Hindlimb muscle (tissue), 1 donor: ENCODE measurements around the gene TFR2. TPM values are rescaled to one million over a fixed set of nuclear protein-coding genes. Genes with fewer than 3 reads are reported as not detected.
A peak's percentile ranks its signal among the peaks of the same experiment; 100 is the strongest.
"Not testable (repeated sequence)": the region's sequence is repeated elsewhere in the genome, so short reads cannot be mapped to it uniquely, and the experiment has no call there.

Experiments
- DNase-seq: peaks from one replicate; pipeline ENCODE4 v3.0.0-alpha.2; 2013
- polyA plus RNA-seq: library from polyadenylated mRNA; unstranded; fragments of 120-200 nt; gene quantifications from one replicate; pipeline ENCODE4 v1.2.1, GENCODE V29; 2013; ENCODE audit not compliant: insufficient read length

The TFR2 gene
- polyA plus RNA-seq, 1 donor, result 1.3 TPM

GRCh38 chr7:100678291-100678984 lies 37.1 kb upstream of the TFR2 start:
- no peak for DNase-seq

GRCh38 chr7:100677308-100678267 lies 36.2 kb upstream of the TFR2 start:
- DNase-seq, result no peak

- DNase-seq, result no peak
These were observed 35.4 kb upstream of the TFR2 start for GRCh38 chr7:100676501-100677306.

DNA sequence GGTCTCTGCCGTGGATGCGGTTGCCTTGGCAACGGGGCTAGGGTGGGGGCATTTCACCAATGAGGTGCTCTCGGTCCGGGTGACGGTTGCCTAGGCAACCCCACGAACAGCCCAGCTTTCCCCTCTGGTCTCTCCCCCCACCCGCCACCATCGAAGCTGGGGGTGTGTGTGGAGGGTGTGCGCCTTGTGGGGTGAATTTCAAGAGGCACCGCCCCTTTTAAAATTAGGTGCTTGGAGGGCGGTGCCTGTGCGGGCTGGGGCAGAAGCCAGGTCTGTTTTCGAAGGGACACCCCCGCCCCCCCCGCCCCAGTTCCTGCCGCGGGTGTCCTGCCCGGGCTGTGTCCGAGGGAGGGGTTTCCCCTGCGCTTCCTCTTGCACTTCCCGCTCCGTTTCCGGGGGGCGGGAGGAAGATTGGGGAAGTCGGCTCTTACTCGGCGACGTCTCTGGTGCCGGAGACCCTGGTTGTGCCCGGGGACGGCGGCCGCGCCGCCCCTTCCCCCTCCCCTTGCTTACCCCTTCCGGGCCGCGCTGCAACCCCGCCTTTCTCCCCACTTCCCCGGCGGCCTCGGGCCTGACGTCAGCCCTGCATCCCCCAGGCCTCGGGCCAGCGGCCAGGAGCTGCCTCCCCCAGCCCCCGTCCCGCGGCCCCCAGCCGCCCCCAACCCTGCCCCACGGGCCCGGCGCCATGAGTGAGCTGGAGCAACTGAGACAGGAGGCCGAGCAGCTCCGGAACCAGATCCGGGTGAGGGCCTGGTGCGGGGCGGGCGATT lies 34.4 kb upstream of the TFR2 start:
- DNase-seq, result peak; percentile 72

- DNase-seq, result no peak
These were observed 33.7 kb upstream of the TFR2 start for GRCh38 chr7:100675105-100675451.

DNA sequence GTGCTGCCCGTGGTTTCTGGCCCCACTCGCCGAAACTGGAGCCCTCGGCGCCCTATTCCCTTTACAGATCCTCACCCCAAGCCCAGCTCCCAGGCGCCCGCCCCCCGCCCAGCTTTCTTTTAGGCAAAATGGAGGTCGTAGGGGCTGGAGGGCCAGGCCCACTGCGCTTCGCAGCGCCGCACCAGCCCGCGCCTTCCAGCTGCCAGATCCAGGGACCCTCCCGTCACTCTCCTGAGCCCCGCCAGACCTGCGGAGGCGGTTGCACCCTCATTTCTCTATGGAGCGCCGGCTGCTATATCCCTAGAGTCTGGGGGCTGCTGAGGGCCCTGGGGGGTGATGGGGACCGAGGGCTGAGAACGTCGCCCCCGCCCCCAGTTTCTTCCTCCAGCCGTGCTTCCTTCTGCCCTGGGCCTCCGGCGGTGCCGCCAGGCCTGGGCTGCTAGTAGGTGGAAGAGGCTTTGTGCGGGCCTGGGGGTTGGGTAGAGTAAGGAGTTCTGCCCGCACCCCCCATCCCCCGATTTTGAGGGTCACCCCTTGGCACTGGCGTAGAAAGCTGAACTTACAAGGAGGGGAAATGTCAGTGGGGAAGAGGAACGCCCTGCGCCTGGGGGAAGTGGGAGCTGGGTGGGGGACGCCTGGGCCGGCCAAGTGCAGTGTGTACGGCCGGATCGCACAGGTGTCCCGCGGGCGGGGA lies 33.2 kb upstream of the TFR2 start:
- DNase-seq, result no peak

- DNase-seq, result no peak
These were observed 32.6 kb upstream of the TFR2 start for GRCh38 chr7:100673942-100674410.

DNA sequence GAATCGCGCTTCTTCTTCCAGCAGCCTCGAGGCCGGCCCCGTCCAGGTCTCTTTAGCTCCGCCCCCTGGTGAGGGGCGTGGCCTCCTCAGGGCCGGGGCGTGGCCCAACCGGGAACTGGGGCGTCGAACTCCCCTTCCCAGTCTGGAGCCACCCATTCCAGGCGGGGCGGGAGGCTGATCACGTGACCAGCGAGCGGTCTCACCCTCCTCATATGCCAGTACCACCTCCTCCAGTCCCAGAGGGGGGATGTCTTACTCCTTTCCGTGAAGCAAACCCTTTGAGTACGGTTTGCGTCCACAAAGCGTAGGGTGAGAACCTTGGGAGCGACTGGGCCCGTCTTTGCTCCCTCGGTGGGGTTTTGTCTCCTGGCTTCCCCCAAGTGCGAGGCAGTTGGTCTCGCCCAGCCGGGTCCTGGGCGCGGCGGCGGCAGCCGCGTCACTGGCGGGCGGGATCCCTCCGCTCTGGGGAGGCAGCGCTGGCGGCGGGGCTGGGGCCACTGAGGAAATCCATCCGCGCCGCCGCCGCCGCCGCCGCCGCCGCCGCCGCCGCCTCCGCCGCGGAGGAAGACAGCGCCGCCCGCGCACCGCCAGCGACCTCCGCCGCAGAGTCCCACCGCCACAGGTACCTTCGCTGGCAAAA lies 32.1 kb upstream of the TFR2 start, which contains the start of gene GNB2:
Gene GNB2, plus strand, starts transcription at position 439 of the 640 bp plus-strand sequence. CDS start 2,526 bp downstream, outside the sequence.
- peak; percentile 98 for DNase-seq

DNA sequence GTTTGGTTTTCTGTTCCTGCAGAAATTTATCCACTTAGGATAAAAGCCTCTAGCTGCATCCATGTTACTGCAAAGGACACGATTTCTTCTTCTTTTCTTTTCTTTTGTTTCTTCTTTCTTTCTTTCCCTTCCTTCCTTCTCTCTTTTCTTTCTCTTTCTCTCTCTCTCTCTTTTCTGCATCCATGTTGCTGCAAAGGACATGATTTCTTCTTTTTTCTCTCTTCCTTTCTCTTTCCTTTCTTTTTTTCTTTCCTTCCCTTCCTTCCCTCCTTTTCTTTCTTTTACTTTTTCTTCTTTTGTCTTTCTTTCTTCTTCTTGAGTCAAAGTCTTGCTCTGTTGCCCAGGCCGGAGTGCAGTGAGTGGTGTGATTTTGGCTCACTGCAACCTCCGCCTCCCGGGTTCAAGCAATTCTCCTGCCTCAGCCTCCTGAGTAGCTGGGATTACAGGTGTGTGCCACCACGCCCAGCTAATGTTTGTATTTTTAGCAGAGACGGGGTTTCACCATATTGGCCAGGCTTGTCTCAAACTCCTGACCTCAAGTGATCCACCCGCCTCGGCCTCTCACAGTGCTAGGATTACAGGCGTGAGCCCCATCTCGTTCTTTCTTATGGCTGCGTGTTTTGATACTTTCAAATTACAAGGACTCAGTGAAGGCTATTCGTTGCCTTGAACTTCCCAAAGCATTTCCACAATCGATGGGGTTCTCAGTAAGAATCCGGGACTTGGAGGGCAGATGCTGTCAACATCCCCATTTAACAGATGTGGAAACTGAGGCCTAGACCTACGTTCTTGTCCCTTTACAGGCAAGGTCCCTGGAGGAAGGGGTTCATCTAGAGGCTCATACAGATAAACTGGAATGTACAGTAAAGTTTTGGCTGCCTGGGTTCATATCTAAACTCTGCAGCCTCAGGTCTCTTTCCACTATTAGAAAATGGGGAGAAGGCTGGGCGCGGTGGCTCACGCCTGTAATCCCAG lies 30.3 kb upstream of the TFR2 start:
- no peak for DNase-seq

- DNase-seq, result no peak
These were observed 28.7 kb upstream of the TFR2 start for GRCh38 chr7:100670074-100670473.

- DNase-seq, result not testable (repeated sequence)
These were observed 27.8 kb upstream of the TFR2 start for GRCh38 chr7:100669106-100669505.

GRCh38 chr7:100668069-100668449 lies 26.7 kb upstream of the TFR2 start:
- DNase-seq, result no peak

DNA sequence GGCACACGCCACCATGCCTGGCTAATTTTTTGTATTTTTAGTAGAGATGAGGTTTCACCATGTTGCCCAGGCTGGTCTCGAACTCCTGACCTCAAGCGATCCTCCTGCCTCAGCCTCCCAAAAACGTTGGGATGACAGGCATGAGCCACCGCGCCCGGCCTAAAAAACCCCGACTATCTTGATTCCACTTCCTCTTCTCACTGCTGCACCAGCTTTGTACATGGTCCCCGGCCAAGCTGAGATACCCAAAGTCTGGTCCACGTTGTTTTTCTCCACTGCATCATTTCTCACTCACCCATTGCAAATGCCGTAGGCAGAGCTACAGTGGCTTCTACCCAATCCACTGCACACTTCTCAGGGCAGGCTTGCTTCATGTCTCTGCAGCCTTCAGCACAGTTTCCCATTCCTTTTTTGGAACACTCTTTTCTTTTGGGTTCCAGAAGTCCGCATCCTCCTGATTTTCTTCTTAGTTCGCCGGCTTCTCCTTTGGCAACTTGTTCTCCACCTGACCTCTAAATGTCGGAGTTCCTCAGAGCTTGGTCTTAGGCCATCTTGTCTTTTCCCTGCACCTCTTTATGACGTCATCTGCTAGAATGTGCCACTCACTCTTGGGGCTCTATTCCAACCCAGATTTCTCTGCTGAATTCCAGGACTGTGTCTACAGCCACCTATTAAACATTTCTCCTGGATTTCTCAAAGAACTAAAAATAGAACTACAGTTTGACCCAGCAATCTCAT lies 26.1 kb upstream of the TFR2 start:
- DNase-seq, result no peak

- DNase-seq, result no peak
These were observed 23.9 kb upstream of the TFR2 start for GRCh38 chr7:100665168-100665726.

- not testable (repeated sequence) for DNase-seq
These were observed 20.9 kb upstream of the TFR2 start for GRCh38 chr7:100662194-100662776.

- no peak for DNase-seq
These were observed 14.7 kb upstream of the TFR2 start, which contains the start of gene ACTL6B for GRCh38 chr7:100655908-100656674. TSS of gene ACTL6B (minus strand) at chr7:100656448. CDS start at chr7:100656354, 94 bp downstream.
